NCI-H446 (cell line): ENCODE data around the gene SEZ6L.

ENCODE experiments used
- DNase-seq, 2 experiments: peaks; one replicate each; lab custom pipeline; 2025; lab: John Stamatoyannopoulos, UW

Gene SEZ6L

DNA sequence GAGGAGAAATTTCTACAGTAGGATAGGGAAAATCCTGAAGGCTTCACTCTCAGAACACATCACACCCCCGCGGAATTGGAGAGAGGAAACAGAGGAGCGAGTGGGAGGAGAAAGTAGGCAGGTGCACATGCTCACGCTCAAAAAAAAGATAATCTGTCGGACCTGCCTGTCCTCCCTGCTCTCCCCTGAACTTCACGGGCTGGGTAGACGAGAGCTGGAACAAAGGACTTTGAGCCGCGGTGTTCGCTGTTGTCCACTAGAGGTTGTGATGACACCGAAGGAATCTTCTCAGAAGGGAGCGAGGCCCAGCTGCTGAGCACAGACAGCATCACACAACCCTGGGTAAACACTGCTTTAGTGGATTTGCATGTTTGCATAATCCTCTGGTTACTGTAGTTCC is 5.0 kb downstream of the SEZ6L start:
- DNase-seq = peak in 1 of 2 experiments; percentile 50

DNA sequence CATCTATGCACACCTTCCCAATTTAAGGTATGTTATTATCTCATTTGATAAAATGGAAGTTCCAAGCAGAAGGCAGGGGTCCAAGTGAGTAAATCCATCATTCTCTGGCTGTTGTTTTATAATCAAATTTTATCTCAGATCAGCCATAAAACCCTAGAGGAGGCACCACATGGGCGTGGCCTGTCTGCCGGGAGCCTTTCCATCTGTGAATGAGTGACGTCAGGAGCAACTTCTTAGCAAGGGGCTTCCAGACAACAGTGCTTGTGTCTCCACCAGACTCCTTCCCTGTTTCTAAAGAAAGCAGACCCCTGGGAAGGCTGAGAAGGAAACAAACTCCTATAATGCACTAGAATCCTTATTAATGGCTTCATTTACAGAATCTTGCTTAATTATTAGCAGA is 13.5 kb downstream of the SEZ6L start:
- no peak for DNase-seq

DNA sequence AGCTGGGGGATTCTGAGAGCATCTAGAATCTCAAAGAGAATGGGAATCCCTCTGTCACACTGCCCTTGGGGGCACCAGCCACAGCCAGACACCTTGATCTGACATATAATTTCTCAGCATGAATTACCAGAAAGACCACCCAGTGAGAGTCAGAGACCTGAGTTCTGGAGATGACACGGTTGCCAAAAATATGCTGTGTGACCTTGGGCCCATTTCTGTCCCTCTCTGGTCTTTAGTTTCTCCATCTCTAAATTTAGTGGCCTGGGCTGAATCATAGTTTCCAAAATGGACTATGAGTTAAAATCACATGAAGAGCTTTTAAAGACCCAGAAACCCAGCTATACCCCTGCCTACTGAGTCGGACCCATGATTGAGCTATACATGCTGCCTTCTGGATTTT is 15.9 kb downstream of the SEZ6L start:
- DNase-seq = no peak

DNA sequence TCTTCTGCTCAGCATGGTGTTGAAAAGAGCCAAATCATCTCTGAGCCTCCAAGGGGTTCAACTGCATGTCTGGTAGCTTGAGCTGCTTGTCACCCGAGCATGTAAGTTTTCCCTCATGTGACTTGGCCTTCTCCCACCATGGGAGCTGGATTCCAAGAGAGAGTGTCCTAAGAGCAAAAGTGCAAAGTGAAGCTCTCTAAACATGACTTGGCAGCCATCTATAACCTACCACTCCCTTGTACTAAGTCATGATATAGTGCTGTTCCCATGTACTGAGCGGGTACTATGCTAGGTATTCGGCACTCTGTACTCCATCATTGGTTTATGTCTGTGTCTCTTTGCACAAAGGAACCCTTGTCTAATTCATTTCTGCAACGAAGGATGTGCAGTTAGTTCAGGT is 19.1 kb downstream of the SEZ6L start:
- no peak for DNase-seq

DNA sequence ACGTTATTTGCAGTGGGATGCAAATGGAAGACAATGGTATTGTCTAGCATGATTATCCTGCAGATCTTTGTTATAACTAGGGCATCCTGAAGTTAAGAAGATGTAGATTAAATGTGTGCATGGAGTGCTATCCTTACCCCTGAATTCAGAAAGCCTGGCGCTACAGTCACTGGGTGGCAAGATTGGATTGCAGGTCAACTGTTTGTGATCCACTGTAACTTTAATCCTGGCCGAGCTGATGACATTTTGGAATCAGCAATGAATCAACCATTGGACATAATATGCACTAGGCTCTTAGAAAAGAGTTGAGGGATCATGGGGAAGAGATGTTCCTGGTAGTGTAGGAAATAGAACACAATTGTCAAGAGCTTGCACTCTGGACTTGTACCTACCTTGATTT is 25.1 kb downstream of the SEZ6L start:
- DNase-seq = no peak

DNA sequence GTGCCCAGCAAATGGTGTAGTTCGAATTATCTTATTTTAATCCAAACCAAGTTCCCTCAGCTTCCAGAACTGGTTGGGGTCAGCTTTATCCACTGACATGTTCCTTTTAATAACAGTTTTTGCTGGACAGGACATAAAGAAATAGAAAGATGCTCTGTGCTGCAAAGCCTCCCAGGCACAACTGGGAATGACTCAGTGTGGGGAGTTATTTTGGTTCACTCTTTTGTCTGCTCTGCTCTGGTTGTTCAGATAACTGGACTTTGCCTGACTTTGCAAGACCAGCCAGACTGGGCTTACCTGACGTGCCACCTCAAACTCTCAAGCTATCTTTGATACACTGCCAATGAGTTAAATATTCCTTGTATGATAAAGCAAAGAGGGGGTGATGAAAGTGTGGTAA is 25.6 kb downstream of the SEZ6L start:
- DNase-seq = no peak

DNA sequence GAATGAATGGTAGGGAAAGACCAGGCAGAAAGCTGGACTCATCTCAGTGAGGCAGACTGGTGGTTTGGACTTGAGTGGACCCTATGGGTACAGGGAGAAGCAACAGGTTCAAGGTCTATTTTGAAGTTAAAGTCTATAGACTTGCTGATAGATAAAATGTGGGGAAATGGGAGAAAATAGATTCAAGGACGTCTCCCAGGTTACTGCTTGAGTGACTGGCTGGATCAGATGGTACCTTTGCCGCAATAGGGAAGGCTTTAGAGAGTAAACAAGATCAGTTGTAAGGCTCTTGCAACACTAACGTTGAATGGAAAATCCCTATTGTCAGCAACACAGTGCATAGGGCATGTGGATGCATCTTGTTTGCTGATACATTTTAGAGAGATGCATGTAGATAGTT is 27.4 kb downstream of the SEZ6L start:
- DNase-seq = no peak

DNA sequence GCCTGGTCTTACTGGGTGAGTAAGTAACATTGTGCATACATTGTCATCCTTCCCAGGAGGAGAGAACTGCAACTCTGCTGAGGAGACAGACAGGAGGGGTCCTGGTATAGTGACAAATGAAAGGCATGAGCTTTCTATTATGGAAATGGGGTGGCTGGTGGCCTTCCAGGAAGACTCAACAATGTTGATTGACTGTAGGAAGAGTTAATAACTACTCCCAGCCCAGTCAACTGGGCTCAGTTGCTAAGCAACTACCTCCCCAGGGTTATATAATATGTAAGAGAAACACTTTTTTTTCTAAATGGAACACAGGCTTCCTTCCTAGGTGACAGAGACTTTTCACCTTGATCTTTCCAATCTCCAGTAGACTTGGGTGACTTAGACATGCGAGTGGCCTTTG is 28.2 kb downstream of the SEZ6L start:
- DNase-seq = no peak

DNA sequence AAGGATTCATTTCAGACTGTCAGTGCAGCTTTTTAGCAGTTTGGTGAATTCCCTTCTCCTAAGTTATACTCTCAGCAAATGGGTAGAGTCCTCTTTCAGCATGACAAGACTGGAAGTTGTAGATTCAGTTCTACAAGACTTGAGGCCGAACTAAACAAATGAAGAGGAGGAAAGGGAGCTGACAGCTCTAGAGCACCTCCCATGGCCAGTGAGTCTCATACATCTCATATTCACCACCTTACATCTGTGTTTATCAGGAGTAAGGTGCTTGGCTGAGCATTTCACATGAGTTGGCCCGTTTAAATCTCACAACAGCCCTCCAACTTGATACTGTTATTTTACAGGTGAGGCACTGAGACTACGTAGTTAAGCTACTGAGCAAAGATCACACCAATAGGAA is 30.4 kb downstream of the SEZ6L start:
- no peak for DNase-seq

DNA sequence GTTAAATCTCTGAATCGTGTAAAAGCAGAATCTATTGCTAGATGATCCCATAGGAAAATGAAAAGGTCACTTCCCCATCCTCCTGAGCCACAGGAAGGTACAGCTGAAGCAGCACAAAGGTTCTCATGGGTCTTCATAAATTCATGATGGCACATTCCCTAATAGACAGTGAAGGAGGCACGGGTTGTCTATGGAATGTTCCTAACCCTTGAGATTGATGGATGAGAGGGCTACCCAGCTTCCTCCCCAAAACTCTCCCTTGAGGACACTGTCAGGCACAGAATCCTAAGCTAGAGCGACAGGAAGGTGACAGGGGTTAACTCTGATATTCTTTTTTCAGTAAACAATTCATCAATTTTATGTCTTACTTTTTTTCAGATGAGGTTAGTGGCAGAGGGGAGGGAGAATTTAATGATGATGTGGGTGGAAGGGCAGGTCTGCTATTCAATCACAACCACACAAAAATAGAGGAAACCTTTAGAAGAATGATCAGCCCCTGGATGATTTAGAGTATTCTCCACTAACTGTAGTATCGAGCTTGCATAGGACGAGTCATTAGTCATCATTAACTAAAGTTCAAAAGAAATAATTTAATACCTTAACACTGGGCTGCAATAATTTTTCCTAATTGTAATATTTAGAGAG is 33.1 kb downstream of the SEZ6L start:
- no peak for DNase-seq

DNA sequence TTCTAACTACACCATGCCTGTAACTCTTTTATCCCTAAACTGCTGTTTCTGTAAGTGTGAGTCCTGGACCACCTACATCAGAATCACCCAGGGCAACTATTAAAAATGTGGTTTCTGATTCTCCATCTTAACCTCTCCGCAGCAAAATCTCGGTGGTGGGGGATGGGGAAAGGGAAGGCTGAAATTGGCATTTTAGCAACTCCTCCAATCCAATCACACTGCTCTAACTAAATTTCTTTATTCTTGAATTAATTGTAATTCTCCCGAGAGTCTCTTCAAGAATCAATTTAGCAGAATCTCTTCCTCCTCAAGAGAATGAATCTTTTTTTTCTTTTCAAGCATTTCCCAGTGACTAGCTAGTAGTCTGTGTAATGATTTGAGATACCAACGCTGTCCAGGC is 36.2 kb downstream of the SEZ6L start:
- DNase-seq = no peak

DNA sequence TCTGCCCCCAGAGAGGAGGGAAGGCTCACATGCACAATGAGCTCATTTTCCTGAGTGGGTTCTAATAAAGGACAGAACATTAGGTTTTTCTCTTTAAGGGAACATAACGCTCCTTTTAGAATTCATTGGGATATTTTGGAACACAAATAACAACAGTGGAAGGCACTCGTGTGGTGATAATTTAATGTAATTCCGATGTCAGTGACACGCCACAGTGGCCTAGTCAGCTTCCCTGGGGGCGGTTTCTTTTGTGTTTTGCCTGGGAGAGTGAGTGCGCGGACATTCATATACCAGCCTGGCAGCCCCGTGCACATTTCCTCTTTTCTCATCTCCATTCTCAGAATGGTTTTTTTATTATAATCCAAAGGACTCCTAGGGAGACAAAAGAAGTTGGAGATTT is 41.1 kb downstream of the SEZ6L start:
- DNase-seq = no peak

DNA sequence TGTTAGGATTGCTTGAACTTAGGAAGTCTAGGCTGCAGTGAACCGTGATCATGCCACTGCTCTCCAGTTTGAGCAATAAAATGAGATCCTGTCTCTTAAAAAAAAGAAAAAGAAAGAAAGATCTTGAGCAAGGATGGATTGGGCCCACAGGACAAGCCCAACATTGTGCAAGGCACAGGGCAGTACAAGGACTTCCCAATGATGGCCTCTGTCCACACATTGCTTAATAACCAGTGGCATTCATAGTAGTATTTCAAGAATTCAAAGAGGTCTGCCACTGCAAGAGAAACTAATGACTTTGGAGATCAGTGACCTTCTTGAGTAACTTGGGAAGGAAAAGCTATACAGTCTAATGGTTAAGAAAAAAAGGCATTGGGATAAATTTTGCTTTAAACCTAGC is 44.6 kb downstream of the SEZ6L start:
- no peak for DNase-seq

DNA sequence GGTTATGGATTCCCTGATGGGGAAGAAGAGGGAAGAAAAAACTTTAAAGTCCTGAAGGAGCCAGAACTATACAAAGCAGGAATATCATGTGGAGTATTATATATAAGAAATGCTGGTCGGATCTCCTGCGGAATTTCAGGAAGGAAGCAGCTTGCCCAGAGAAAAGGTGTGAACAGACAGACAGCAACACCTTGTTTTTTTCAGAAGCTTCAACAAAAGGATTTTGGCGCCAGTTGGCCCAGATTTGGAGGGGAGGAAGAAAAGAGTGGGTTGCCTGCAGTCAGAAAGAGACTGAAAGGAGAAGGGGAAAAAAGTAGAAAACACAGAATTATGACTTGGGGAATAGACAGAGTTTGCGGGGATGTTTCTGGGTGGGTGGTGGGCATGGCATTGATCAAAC is 45.2 kb downstream of the SEZ6L start:
- no peak for DNase-seq

DNA sequence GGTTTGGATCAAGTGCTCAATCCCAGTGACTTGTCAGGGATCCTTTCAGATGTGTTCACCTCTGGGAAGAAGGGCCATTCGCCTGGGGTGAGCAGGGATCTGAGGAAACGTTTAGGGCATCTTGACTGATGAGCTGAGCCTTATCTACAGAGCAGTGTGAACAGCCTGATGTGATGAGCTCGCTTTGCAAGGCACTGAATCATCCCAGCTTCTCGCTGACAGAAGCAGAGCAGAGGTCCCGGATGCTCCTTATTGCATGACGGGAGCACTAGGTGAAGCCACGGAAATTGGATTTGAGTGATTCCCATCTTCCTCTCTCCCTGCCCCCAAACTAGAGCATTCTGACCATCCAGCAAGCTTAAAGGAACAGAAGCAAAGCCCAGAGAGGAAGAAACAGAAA is 46.5 kb downstream of the SEZ6L start:
- DNase-seq = no peak

DNA sequence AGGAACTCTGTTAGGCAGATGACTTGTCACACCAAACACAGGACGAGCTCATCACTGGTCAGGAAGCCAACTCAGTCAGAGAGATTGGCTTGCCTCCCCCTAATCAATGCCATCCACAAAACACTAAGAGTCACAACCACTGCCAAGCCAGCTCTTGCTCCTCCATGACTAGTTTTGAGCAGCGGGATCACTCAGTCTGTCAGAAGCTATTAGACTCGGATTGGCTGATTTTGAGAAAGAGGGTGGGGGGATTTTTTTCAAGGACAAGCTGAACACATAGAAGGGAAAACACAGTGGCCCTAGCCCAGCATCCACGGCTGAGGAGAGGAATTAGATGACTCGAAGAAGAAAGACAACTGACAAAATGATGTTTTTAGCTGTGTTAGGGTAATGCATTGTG is 55.9 kb downstream of the SEZ6L start:
- peak; percentile 50 to 76 for DNase-seq

DNA sequence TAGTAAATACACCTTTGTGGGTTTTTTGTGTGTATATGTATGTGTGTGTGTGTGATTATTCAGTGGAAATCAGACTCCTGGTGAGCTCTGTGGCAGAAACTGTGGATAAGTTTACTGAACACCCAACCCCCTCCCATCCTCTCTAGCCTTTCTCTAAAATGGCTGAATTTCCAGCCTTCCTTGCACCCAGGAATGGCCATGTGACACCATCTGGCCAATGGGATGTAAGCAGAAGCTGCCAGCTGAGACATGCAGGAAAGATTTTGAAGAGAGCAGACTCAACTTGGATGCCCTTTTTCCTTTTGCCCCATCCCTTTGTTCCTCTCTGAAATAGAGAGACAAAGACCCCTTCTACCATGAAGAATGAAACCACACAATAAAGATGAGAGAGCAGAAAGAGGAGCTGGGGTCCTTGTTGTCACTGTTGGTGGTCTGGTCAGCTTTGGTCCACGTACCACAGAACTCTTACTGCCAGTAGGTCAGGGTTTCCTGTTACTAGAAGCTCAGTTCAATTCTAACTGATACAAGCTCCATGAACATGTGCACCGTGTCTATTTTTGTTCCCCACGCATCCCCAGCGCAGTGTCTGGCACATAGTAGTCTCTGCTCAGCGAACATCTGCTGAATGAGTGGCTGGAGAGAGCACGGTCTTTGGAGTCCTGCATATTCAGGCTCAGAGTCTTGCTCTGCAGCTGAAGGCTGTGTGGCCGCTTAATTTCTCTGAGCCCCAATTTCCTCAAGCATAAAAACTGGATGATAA is 57.5 kb downstream of the SEZ6L start:
- peak in 1 of 2 experiments; percentile 18 for DNase-seq

DNA sequence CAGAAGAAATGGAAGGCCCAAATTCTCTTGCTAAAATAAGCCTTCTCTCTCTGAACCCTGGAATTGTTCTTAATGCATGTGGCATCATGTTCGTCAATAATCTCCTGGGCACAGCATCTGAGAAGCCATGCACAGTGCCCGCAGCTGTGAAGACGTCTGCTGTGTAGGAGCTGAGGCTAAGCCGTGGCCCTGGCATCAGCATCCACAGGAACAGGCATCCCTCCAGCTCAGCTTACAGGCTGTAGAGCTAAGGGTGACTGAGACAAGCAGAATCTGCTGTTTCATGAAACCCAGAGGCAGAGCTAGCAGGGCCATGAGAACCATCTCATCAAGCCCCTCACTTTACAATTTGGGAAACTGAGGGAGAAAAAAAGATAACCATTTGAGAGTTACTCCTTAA is 60.6 kb downstream of the SEZ6L start:
- DNase-seq = peak in 1 of 2 experiments; percentile 43

DNA sequence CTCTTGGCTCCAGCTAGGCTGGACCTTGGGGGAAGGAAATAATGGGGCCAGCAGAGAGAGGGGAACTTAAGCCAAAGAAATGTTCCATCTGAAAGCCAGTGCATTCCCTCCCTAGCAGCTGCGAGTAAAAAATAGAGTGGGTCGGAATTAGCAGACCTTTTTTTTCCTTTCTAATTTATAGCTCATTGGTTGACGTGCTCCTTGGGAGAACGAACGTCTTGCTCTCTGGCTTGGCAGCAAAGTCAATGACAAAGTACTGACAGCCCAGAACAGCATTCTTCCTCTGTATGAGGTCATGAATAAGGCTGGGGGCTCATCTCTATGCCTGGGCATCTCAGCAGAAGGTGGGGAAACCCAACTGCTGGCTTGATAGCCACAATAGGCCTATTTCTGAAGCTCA is 65.0 kb downstream of the SEZ6L start:
- DNase-seq = peak; percentile 37 to 61

DNA sequence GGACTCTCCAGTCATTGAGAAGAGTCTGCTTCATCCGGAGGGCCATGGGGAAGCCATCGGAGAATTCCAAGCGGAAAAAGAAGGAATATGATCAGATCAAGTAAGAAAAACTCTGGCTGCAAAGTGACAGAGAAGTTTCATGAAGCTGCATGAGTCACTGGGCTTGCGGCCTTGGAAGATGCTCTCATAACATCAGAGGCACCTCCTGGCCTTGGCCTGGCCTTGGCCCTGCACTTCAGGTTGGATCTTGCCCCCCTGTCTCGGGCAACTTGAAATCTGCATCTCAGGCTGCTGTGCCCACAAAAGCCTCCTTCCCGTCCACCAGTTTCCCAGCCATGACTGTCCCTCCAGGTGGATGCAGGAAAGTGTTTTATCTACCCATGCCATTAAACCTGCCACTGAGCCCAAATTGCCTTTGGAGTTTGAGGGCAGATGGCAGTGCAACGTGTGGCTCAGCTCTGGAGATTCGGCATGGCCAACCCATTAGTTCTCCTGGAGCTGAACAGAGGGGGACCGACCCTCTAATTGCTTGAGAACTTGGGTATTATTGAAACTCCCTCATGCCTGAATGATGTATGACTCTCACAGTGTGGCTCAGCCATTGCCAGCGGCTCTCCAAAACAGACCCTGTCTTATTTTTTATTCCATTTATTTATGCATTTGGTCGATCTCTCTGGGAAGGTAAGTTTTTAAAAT is 66.7 kb downstream of the SEZ6L start:
- peak; percentile 39 to 62 for DNase-seq

DNA sequence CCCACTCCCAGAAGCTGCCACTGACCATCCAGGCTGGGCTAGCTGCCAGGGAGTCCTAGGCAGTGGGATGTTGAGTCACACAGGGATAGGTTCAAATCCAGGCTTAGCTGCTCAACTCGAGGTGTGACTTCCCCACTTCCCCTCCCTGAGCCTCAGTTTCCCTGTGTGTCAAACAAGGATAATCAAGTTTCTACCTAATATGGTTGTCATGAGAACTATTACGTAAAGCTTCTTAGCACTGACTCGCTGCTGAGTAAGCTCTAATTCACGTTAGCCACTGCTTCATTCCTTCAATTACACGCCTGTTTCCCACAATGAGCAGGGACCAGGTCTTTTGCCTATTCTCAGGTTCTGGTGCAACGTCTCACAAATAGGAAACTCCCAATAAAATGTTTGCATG is 67.7 kb downstream of the SEZ6L start:
- DNase-seq = no peak

DNA sequence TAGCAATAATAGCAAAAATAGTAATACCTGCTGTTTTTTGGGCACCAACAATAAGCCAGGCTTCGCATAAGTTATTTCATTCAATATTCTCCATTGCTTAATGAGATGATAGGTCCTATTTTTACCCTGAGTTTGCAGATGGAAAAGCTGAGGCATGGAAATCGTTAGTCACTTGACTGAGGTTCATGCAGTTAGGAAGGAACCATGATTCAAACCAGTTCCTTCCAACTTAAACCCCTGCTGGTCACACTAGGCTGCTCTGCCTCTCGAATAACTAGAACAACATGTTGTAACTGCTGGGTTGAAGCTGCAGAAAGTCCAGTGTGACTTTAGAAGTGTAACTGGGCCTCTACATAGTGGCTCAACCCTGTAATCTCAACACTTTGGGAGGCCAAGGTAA is 69.3 kb downstream of the SEZ6L start:
- DNase-seq = no peak

DNA sequence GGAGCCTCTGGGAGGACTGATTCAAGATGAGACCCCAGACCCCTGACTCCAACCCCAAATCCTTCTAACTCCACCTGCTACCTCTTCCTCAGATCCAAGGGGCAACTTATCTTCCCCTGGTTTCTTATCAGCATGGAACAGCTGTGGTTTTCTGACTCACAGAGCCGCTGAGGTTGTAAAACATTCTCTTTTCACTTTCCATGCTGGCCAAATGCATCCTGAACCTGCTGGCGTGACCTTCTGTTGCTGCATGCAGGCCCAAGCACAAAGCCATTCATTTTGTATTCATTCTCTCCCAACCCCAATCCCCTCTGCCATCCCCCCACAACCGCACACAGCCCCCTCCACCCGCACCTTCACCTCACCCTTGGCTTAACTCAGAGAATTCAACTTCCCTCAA is 70.3 kb downstream of the SEZ6L start:
- no peak for DNase-seq
